NCI-H1930 (cell line): ENCODE measurements around the gene UBTF.
"Not testable (repeated sequence)": the region's sequence is repeated elsewhere in the genome, so short reads cannot be mapped to it uniquely, and the experiment has no call there.

Experiments
- DNase-seq, 2 experiments: peaks; one replicate each; lab custom pipeline; 2025; lab: John Stamatoyannopoulos, UW

Gene UBTF

GRCh38 chr17:44241106-44241624 lies 21.7 kb upstream of the UBTF start:
- no peak for DNase-seq

- not testable (repeated sequence) for DNase-seq
Measured at GRCh38 chr17:44237886-44238285, 18.4 kb upstream of the UBTF start.

GRCh38 chr17:44236444-44236991 lies 17.0 kb upstream of the UBTF start:
- no peak for DNase-seq

GRCh38 chr17:44235583-44235936 lies 16.1 kb upstream of the UBTF start:
- no peak for DNase-seq

GRCh38 chr17:44233582-44233981 lies 14.1 kb upstream of the UBTF start:
- DNase-seq = no peak

- no peak for DNase-seq
Measured at GRCh38 chr17:44232061-44232460, 12.6 kb upstream of the UBTF start.

GRCh38 chr17:44230140-44230539 lies 10.7 kb upstream of the UBTF start:
- no peak for DNase-seq

- DNase-seq = no peak
Measured at GRCh38 chr17:44229090-44229489, 9.6 kb upstream of the UBTF start.

GRCh38 chr17:44223541-44224071 lies 4.1 kb upstream of the UBTF start:
- DNase-seq = no peak

GRCh38 chr17:44222112-44222869 lies 2.8 kb upstream of the UBTF start:
- peak; percentile 83 for DNase-seq

GRCh38 chr17:44221862-44222111 lies 2.3 kb upstream of the UBTF start:
- DNase-seq = no peak

- peak; percentile 59 to 64 for DNase-seq
Measured at GRCh38 chr17:44221084-44221861, 1.8 kb upstream of the UBTF start.

- DNase-seq = peak in 1 of 2 experiments; percentile 28
Measured at GRCh38 chr17:44220213-44221083, 973 bp upstream of the UBTF start.

GRCh38 chr17:44219108-44219615 lies 313 bp downstream of the UBTF start:
- DNase-seq = peak in 1 of 2 experiments; percentile 59

GRCh38 chr17:44218344-44219107 lies 949 bp downstream of the UBTF start:
- DNase-seq = peak; percentile 79 to 86

GRCh38 chr17:44217738-44218343 lies 1.6 kb downstream of the UBTF start:
- DNase-seq = no peak

GRCh38 chr17:44216694-44217093 lies 2.8 kb downstream of the UBTF start:
- no peak for DNase-seq

- DNase-seq = no peak
Measured at GRCh38 chr17:44216173-44216572, 3.3 kb downstream of the UBTF start.

GRCh38 chr17:44214896-44215295 lies 4.6 kb downstream of the UBTF start:
- no peak for DNase-seq

GRCh38 chr17:44214230-44214494 lies 5.3 kb downstream of the UBTF start:
- DNase-seq = no peak
